Neural progenitor cell (in vitro differentiated cells): ENCODE measurements around the gene ST8SIA4. TPM values are rescaled to one million over a fixed set of nuclear protein-coding genes. Genes with fewer than 3 reads are reported as not detected.

Source experiments
- DNase-seq: peaks from one replicate; pipeline ENCODE4 v3.0.0-alpha.2; 2016; ENCODE audit warnings: low spot score
- H2AFZ ChIP-seq: fragments of 200-600 bp; sonication (generic); replicated peaks from 2 replicates; pipeline ENCODE4 v1.6.1; 2016; ENCODE audit warnings: antibody characterized with exemption
- H3F3A ChIP-seq: fragments of 200-600 bp; sonication (generic); 2 replicates; pipeline ENCODE4 v1.6.1; 2016; ENCODE audit warnings: antibody characterized with exemption, low read depth
- H3K27ac ChIP-seq: fragments of 200-600 bp; sonication (generic); 2 replicates; pipeline ENCODE4 v1.5.1; 2016; ENCODE audit warnings: mild to moderate bottlenecking
- H3K27me3 ChIP-seq: fragments of 200-600 bp; sonication (generic); 2 replicates; pipeline ENCODE4 v1.6.1; 2016; ENCODE audit warnings: mild to moderate bottlenecking, moderate library complexity
- H3K36me3 ChIP-seq: fragments of 200-600 bp; sonication (generic); 2 replicates; pipeline ENCODE4 v1.5.1; 2016
- H3K4me1 ChIP-seq: fragments of 200-600 bp; sonication (generic); 2 replicates; pipeline ENCODE4 v1.6.1; 2016; ENCODE audit warnings: mixed run types
- H3K4me2 ChIP-seq: fragments of 200-600 bp; sonication (generic); 2 replicates; pipeline ENCODE4 v1.6.1; 2016
- H3K4me3 ChIP-seq: fragments of 200-600 bp; sonication (generic); 2 replicates; pipeline ENCODE4 v1.5.1; 2016
- H3K79me2 ChIP-seq: fragments of 200-600 bp; sonication (generic); 2 replicates; pipeline ENCODE4 v1.6.1; 2016; ENCODE audit warnings: low read depth
- H3K9ac ChIP-seq: fragments of 200-600 bp; sonication (generic); 2 replicates; pipeline ENCODE4 v1.6.1; 2016
- H3K9me3 ChIP-seq: fragments of 200-600 bp; sonication (generic); 2 replicates; pipeline ENCODE4 v1.5.1; 2016; ENCODE audit warnings: low read depth
- H4K20me1 ChIP-seq: fragments of 200-600 bp; sonication (generic); 2 replicates; pipeline ENCODE4 v1.6.1; 2016; ENCODE audit warnings: low read depth
- H3K27ac Mint-ChIP-seq: 3 replicates; pipeline ENCODE4 v1.8.0; 2021; ENCODE audit warnings: mixed read lengths
- H3K27me3 Mint-ChIP-seq: 2 replicates; pipeline ENCODE4 v1.8.0; 2022; ENCODE audit warnings: low read depth, mild to moderate bottlenecking, inconsistent platforms, moderate library complexity, mixed read lengths; ENCODE audit not compliant: insufficient read depth
- H3K36me3 Mint-ChIP-seq: 3 replicates; pipeline ENCODE4 v1.8.0; 2021; ENCODE audit warnings: mixed read lengths
- H3K4me1 Mint-ChIP-seq: 3 replicates; pipeline ENCODE4 v1.8.0; 2021; ENCODE audit warnings: mixed read lengths
- H3K4me3 Mint-ChIP-seq: 3 replicates; pipeline ENCODE4 v1.8.0; 2021; ENCODE audit warnings: mild to moderate bottlenecking, moderate library complexity, mixed read lengths
- H3K9me3 Mint-ChIP-seq: 3 replicates; pipeline ENCODE4 v1.8.0; 2020; ENCODE audit warnings: mixed read lengths
- CTCF ChIP-seq: fragments of 200-600 bp; sonication (generic); IDR thresholded peaks from 2 replicates; pipeline ENCODE4 v1.5.1; 2017; ENCODE audit warnings: antibody characterized with exemption, mild to moderate bottlenecking
- EZH2 ChIP-seq: fragments of 200-600 bp; sonication (generic); IDR thresholded peaks from 2 replicates; pipeline ENCODE4 v1.6.1; 2017; ENCODE audit warnings: antibody characterized with exemption, mild to moderate bottlenecking, moderate library complexity
- EZH2phosphoT487 ChIP-seq: fragments of 200-600 bp; sonication (generic); IDR thresholded peaks from 2 replicates; pipeline ENCODE4 v1.6.1; 2017; ENCODE audit warnings: antibody characterized with exemption
- total RNA-seq: library from RNA; depleted of rRNA; stranded (reverse); fragments of >200 nt; gene quantifications from 2 replicates; pipeline ENCODE4 v1.2.3, GENCODE V29; 2015; ENCODE audit warnings: low replicate concordance

Gene ST8SIA4
- total RNA-seq, result 0.71 and 0.84 TPM in 2 replicates

GRCh38 chr5:100903039-100903887 is at the start of gene ST8SIA4:
ST8SIA4 (minus strand) TSS chr5:100903282; CDS start chr5:100902955, 327 bp downstream.
- H3K9ac ChIP-seq, result no peak within 1 kb of the TSS
- Mint-ChIP-seq H3K9me3 (peaks cover 2% of the 10 kb centered on the region), H3K4me3 (peak within 1 kb of the TSS; percentile 95), H3K36me3 (peaks cover 8% of the 10 kb centered on the region), H3K27ac (peak within 1 kb of the TSS; percentile 93), H3K27me3 (peaks cover 8% of the 10 kb centered on the region), H3K4me1 (peaks cover 31% of the 10 kb centered on the region)
- peak within 1 kb of the TSS; percentile 94 for H3K4me2 ChIP-seq
- no peak within 1 kb of the TSS for H3K27ac ChIP-seq
- peak within 1 kb of the TSS; percentile 77 for H2AFZ ChIP-seq
- no peaks in the 10 kb centered on the region for H3K79me2 ChIP-seq
- H3K4me1 ChIP-seq, result peaks cover 7% of the 10 kb centered on the region
- H3F3A ChIP-seq, result peaks cover 22% of the 10 kb centered on the region
- DNase-seq, result peak; percentile 91
- H3K27me3 ChIP-seq, result peaks cover 98% of the 10 kb centered on the region
- H3K4me3 ChIP-seq, result peak within 1 kb of the TSS; percentile 63
- H4K20me1 ChIP-seq, result no peaks in the 10 kb centered on the region
- TF ChIP-seq CTCF (no peak), EZH2phosphoT487 (peak; percentile 3), EZH2 (peak; percentile 69)
- H3K9me3 ChIP-seq, result no peaks in the 10 kb centered on the region
- H3K36me3 ChIP-seq, result no peaks in the 10 kb centered on the region

GRCh38 chr5:100950985-100951384 is 47.9 kb upstream of the ST8SIA4 start:
- no peaks in the 10 kb centered on the region for H4K20me1 ChIP-seq
- no peaks in the 10 kb centered on the region for H3K27me3 ChIP-seq
- Mint-ChIP-seq H3K27ac (no peak overlapping the region), H3K36me3 (no peaks in the 10 kb centered on the region), H3K4me3 (no peak overlapping the region), H3K27me3 (no peaks in the 10 kb centered on the region), H3K9me3 (no peaks in the 10 kb centered on the region), H3K4me1 (no peaks in the 10 kb centered on the region)
- H3K4me3 ChIP-seq, result no peak overlapping the region
- H3K36me3 ChIP-seq, result no peaks in the 10 kb centered on the region
- H3K9me3 ChIP-seq, result no peaks in the 10 kb centered on the region
- no peaks in the 10 kb centered on the region for H3F3A ChIP-seq
- H3K9ac ChIP-seq, result no peak overlapping the region
- no peak overlapping the region for H3K4me2 ChIP-seq
- DNase-seq, result no peak
- TF ChIP-seq CTCF (no peak), EZH2 (no peak), EZH2phosphoT487 (no peak)
- H3K4me1 ChIP-seq, result no peaks in the 10 kb centered on the region
- peak overlapping the region; percentile 67 for H2AFZ ChIP-seq
- H3K27ac ChIP-seq, result no peak overlapping the region
- H3K79me2 ChIP-seq, result no peaks in the 10 kb centered on the region

GRCh38 chr5:100913298-100913697 is 10.2 kb upstream of the ST8SIA4 start:
- no peaks in the 10 kb centered on the region for H3K27me3 ChIP-seq
- no peaks in the 10 kb centered on the region for H4K20me1 ChIP-seq
- Mint-ChIP-seq H3K36me3 (no peaks in the 10 kb centered on the region), H3K27ac (no peak overlapping the region), H3K9me3 (peaks cover 2% of the 10 kb centered on the region), H3K4me1 (no peaks in the 10 kb centered on the region), H3K4me3 (no peak overlapping the region), H3K27me3 (no peaks in the 10 kb centered on the region)
- no peak overlapping the region for H3K4me2 ChIP-seq
- no peaks in the 10 kb centered on the region for H3F3A ChIP-seq
- no peaks in the 10 kb centered on the region for H3K9me3 ChIP-seq
- no peak overlapping the region for H3K27ac ChIP-seq
- no peak for DNase-seq
- no peaks in the 10 kb centered on the region for H3K36me3 ChIP-seq
- no peak overlapping the region for H3K4me3 ChIP-seq
- H3K4me1 ChIP-seq, result no peaks in the 10 kb centered on the region
- no peaks in the 10 kb centered on the region for H3K79me2 ChIP-seq
- no peak overlapping the region for H3K9ac ChIP-seq
- no peak overlapping the region for H2AFZ ChIP-seq
- TF ChIP-seq EZH2 (no peak), CTCF (no peak), EZH2phosphoT487 (no peak)
